ENCODE measurements around the gene SNHG17.
"Not testable (repeated sequence)": the region's sequence is repeated elsewhere in the genome, so short reads cannot be mapped to it uniquely, and the experiment has no call there.

Gene SNHG17

GRCh38 chr20:38420388-38421085, 14.6 kb downstream of the SNHG17 start:
- DNase-seq (ENCODE audit: low spot score), result no peak

DNA sequence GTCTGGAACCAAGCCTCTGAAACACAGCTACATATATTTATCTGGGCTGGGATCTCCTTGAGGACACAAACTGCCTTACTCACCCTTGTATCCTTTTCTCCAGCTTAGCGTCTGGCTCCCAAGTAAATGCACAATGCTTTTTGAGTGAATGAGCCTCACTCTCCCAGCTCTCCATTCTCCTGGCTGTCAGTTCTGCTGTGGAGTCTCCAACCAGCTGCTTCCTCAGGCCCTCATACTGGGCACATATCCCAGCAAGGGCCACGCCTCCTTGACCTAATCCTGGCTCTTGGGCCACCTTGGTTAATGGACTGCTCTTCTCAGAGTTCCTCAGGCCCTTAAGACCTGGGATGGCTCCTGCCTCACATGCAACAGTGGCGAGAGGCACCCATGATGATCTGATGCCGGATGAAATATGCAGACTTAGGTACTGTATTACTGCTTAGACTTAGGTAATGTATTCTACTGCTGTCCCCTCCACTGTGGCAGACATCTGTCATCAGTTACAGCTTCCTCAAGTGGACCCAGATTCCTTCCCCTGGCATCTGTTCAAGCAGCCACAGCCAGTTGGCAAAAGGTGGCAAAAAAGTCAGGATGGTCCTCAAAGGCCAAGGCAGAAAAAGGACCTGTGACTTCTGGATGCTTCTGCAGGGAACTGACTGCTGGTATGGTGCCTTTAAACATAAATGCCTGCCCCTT, 16.5 kb downstream of the SNHG17 start:
- DNase-seq (ENCODE audit: low spot score), result no peak

DNA sequence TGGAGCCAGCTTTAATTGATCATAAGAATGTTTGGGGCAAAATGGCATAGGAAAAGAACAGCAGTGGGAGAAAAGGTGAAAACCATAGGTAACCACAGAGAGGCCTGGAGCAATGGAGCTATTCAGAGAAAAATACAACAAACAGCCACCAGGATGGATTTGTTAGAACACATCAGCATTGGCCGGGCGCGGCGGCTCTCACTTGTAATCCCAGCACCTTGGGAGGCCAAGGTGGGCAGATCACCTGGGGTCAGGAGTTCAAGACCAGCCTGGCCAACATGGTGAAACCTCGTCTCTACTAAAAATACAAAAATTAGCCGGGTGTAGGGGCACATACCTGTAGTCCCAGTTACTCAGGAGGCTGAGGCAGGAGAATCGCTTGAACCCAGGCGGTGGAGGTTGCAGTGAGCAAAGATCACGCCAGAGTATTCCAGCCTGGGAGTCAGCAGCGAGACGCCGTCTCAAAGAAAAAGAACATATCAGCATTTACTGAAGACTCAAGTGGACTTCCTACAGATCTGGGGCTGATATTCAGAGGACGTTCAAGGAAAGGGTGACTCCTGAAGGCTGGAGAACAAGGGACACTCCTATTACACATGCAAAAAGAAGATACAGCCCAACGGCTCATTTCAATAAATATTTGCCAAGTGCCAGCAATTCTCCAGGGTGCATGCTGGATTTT, 20.2 kb downstream of the SNHG17 start:
- no peak for DNase-seq (ENCODE audit: low spot score)

GRCh38 chr20:38412877-38413577, 22.1 kb downstream of the SNHG17 start:
- no peak for DNase-seq (ENCODE audit: low spot score)

DNA sequence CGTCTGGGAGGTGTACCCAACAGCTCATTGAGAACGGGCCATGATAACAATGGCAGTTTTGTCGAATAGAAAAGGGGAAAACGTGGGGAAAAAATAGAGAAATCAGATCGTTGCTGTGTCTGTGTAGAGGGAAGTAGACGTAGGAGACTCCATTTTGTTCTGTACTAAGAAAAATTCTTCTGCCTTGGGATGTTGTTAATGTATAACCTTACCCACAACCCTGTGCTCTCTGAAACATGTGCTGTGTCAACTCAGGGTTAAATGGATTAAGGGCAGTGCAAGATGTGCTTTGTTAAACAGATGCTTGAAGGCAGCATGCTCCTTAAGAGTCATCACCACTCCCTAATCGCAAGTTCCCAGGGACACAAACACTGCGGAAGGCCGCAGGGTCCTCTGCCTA, 27.3 kb downstream of the SNHG17 start:
- DNase-seq (ENCODE audit: low spot score), result not testable (repeated sequence)

- no peak for DNase-seq (ENCODE audit: low spot score)
Observed at GRCh38 chr20:38407321-38407720, 27.8 kb downstream of the SNHG17 start.

- no peak for DNase-seq (ENCODE audit: low spot score)
Observed at GRCh38 chr20:38406476-38406875, 28.7 kb downstream of the SNHG17 start.

GRCh38 chr20:38405132-38405531, 30.0 kb downstream of the SNHG17 start:
- DNase-seq (ENCODE audit: low spot score), result no peak

GRCh38 chr20:38404016-38404415, 31.1 kb downstream of the SNHG17 start:
- DNase-seq (ENCODE audit: low spot score), result no peak

GRCh38 chr20:38402816-38403215, 32.3 kb downstream of the SNHG17 start:
- DNase-seq (ENCODE audit: low spot score), result no peak

- DNase-seq (ENCODE audit: low spot score), result no peak
Observed at GRCh38 chr20:38402089-38402488, 33.0 kb downstream of the SNHG17 start.

DNA sequence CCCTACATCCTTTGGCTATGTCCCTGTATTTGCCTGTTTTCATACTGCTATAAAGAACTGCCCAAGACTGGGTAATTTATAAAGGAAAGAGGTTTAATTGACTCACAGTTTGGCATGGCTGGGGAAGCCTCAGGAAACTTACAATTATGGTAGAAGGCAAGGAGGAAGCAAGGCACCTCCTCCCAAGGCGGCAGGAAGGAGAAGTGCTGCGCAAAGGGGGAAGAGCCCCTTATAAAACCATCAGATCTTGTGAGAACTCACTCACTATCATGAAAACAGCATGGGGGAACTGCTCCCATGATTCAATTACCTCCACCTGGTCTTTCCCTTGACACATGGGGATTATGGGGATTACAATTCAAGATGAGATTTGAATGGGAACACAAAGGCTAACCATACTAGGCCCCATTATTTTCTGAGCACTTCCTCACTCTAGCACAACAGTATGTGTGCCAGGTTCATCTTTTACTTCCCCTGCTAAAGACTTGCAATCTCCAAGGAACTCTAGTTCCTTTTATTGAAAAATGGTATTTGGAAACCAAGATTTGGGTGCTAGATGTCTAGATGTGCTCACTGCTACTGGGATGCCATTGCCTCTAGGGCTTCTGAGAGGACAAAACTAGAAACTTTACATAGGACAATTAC, 39.3 kb downstream of the SNHG17 start:
- not testable (repeated sequence) for DNase-seq (ENCODE audit: low spot score)

GRCh38 chr20:38395165-38395564, 40.0 kb downstream of the SNHG17 start:
- DNase-seq (ENCODE audit: low spot score), result no peak

GRCh38 chr20:38393259-38393658, 41.9 kb downstream of the SNHG17 start:
- no peak for DNase-seq (ENCODE audit: low spot score)

DNA sequence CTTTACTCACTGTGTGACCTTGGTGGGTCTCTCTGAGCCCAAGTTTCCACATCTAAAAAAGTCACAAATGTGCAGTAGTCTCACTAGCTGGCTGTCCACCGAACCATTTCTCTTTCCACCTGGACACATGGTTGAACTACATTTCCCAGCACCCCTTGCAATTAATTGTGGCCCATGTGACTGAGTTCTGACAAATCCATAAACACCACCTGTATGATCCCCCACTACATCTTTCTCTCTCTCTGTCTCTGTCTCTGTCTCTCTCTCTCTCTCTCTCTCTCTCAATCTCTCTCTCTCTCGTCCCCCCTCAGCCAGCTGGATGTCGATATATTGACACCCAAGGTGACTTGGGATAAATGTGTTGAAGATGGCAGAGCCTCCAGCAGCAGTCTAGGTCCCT, 42.8 kb downstream of the SNHG17 start:
- no peak for DNase-seq (ENCODE audit: low spot score)

DNA sequence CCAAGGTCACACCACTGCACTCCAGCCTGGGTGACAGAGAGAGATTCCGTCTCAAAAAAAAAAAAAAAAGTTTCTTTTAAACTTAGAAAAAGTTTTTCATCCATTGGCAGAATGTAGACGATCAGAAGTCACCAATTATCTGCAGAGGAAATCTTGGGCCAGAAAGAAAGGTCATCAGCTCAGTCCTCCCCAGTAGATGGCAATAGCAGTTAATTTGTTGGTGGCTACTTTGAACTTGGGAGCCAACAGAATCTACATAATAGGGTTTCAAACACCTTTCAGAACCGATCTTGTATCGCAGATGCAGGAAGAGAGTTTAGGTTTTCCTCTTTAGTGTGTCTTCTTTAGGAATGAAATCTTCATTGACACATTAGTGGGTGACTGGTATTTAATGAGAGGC, 47.2 kb downstream of the SNHG17 start:
- no peak for DNase-seq (ENCODE audit: low spot score)

DNA sequence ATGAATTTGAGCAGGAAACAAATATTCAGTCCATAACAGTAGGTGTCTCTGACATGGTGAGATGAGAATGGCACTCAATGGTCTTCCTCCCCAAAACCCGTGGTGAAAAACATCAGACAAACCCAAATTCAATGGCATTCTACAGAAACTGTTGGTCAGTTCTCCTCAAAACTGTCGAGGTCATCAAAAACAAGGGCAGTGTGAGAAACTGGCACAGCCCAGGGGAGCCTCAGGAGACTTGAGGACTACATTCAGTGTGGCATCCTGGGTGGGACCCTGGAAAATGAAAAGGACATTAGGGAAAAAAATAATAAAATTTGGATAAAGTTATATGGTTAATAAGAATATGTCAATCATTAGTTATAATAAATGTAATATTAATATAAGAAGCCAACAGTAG, 48.3 kb downstream of the SNHG17 start:
- DNase-seq (ENCODE audit: low spot score), result no peak

DNA sequence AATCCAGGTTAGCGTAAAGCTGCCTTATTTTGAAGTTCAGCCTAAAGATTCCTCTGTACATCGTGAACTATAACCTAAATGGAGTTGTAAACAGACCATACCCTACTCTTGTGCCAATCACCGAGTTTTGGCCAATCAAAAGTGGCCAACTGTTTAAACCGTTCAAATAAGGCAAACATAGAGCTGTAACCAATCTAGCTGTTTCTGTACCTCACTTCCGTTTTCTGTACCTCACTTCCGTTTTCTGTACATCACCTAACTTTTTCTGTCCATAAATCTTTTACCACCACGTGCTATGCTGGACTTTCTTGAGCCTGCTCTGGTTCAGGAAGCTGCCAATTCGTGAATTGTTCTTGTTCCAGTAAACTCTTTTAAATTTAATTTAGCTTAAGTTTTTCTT, 49.1 kb downstream of the SNHG17 start:
- no peak for DNase-seq (ENCODE audit: low spot score)

GRCh38 chr20:38383147-38383546, 52.0 kb downstream of the SNHG17 start:
- no peak for DNase-seq (ENCODE audit: low spot score)

- DNase-seq (ENCODE audit: low spot score), result not testable (repeated sequence)
Observed at GRCh38 chr20:38377838-38378237, 57.3 kb downstream of the SNHG17 start.

GRCh38 chr20:38377039-38377685, 58.0 kb downstream of the SNHG17 start:
- DNase-seq (ENCODE audit: low spot score), result no peak

DNA sequence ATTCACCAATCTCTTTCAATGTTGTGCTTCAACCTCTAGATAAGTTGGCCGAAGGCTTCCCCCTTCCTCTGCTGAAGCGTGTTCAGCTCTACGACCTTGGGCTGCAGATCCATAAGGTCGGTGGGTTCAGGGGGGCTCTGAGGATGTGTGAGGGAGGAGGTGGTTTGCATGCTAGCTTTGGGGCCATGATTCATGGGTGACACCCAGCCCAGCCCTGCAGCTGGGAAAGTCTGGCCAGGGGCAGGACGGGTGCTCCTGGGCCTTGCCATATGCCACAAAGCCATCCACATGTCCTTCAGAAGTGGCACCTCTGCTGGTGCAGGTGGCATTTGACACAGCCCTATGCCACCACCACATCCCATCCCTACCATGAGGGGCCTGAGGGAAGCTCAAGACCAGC, 61.2 kb downstream of the SNHG17 start:
- DNase-seq (ENCODE audit: low spot score), result no peak
